WERI-Rb-1 (cell line): ENCODE measurements around the gene PDK2.

Source experiments
- DNase-seq: peaks from one replicate; pipeline ENCODE4 v3.0.0-alpha.2; 2020
- H3K27ac ChIP-seq: fragments of 250-450 bp; sonication (Bioruptor Pico); 2 replicates; pipeline ENCODE4 v1.5.1; 2020; ENCODE audit warnings: mild to moderate bottlenecking, moderate library complexity
- H3K27me3 ChIP-seq: fragments of 250-450 bp; sonication (Bioruptor Pico); 2 replicates; pipeline ENCODE4 v1.5.1; 2021; ENCODE audit warnings: mild to moderate bottlenecking, low read depth, moderate library complexity; ENCODE audit not compliant: insufficient read depth, severe bottlenecking
- H3K36me3 ChIP-seq: fragments of 250-450 bp; sonication (Bioruptor Pico); 2 replicates; pipeline ENCODE4 v1.5.1; 2020; ENCODE audit warnings: mild to moderate bottlenecking, moderate library complexity
- H3K4me3 ChIP-seq: 2 replicates; pipeline ENCODE4 v1.5.1; 2011; ENCODE audit warnings: low read depth, mild to moderate bottlenecking, control low read depth, low read length
- H3K9me3 ChIP-seq: fragments of 250-450 bp; sonication (Bioruptor Pico); 2 replicates; pipeline ENCODE4 v1.5.1; 2021; ENCODE audit warnings: mild to moderate bottlenecking, moderate library complexity; ENCODE audit not compliant: severe bottlenecking
- CTCF ChIP-seq: IDR thresholded peaks from 2 replicates; pipeline ENCODE4 v1.5.1; 2011; ENCODE audit warnings: low read depth, mild to moderate bottlenecking, control low read depth, inconsistent platforms, low read length

The PDK2 gene

GRCh38 chr17:50090971-50091917, 3.9 kb upstream of the PDK2 start:
- Histone ChIP-seq H3K4me3 (no peak overlapping the region), H3K27me3 (no peaks in the 10 kb centered on the region), H3K27ac (no peak overlapping the region), H3K9me3 (no peaks in the 10 kb centered on the region), H3K36me3 (peaks cover 8% of the 10 kb centered on the region; the same call in 1 of the 2 replicates)
- DNase-seq = no peak
- TF ChIP-seq CTCF = no peak

- no peak overlapping the region for H3K4me3 ChIP-seq
- DNase-seq = no peak
- H3K9me3 ChIP-seq = no peaks in the 10 kb centered on the region
- no peak for TF ChIP-seq CTCF
- H3K36me3 ChIP-seq = peaks cover 8% of the 10 kb centered on the region; the same call in 1 of the 2 replicates
- H3K27me3 ChIP-seq = no peaks in the 10 kb centered on the region
- H3K27ac ChIP-seq = no peak overlapping the region
These were observed 3.2 kb upstream of the PDK2 start for GRCh38 chr17:50091918-50092285.

- Histone ChIP-seq H3K4me3 (no peak overlapping the region), H3K27me3 (no peaks in the 10 kb centered on the region), H3K36me3 (peaks cover 13% of the 10 kb centered on the region), H3K27ac (no peak overlapping the region), H3K9me3 (no peaks in the 10 kb centered on the region)
- TF ChIP-seq CTCF = no peak
- DNase-seq = no peak
These were observed 1.9 kb upstream of the PDK2 start for GRCh38 chr17:50093246-50093645.

GRCh38 chr17:50093807-50094206, 1.3 kb upstream of the PDK2 start:
- Histone ChIP-seq H3K9me3 (no peaks in the 10 kb centered on the region), H3K27ac (0 out of 2 replicates have a peak overlapping the region, but pooled peaks have one; percentile 3), H3K27me3 (no peaks in the 10 kb centered on the region), H3K36me3 (peaks cover 15% of the 10 kb centered on the region), H3K4me3 (no peak overlapping the region)
- DNase-seq = no peak
- TF ChIP-seq CTCF = no peak

- H3K36me3 ChIP-seq = peaks cover 15% of the 10 kb centered on the region
- H3K27me3 ChIP-seq = no peaks in the 10 kb centered on the region
- peak; percentile 95 for DNase-seq
- peak overlapping the region; percentile 14 for H3K27ac ChIP-seq
- H3K4me3 ChIP-seq = peak overlapping the region; percentile 90
- TF ChIP-seq CTCF = peak; percentile 91
- no peaks in the 10 kb centered on the region for H3K9me3 ChIP-seq
These were observed 853 bp upstream of the PDK2 start for GRCh38 chr17:50094243-50094752.
